HG03045 (cell line): ENCODE results near the gene NME9.

Experiments
- ATAC-seq: cut with Tn5 transposase; IDR thresholded peaks from one replicate; pipeline ENCODE4 v1.9.1; 2021; ENCODE audit warnings: mild to moderate bottlenecking, moderate library complexity; ENCODE audit not compliant: unreplicated experiment

The NME9 gene

DNA sequence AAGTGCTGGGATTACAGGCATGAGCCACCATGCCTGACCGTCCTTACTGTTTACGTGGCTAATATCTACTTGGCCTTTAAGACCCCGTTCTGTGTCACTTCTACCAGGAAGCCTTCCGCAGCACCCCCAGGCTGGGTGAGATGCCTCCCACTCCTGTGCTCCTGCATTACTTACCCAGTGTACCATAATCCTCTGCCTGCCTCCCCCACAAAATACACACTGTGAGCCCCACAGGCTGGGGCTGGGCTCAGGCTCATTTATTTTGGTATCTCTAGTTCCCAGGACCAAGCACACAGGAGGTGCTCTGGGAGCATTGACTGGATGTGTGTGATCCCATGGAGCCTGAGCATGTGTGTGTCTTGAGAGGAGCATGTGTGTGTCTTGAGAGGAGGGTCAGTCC, 33.7 kb upstream of the NME9 start:
- ATAC-seq: no peak

DNA sequence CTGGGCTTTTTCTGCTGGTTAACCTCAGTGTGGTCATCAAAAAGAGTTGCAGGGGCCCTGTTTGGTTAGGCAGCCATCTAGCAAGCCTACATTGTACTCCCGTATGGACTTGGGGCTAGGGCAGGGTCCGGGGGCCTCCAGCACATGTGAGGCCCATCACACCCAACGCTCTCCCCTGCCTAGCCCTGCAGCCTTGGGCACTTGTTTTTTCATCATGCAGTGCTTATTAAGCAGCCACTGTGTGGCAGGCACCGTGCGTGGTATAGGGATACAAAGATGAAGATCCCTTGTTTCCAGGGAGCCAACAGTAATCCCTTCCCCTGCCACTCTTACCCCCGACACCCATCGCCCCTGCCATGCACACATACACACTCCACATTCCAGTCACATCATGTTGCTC, 32.9 kb upstream of the NME9 start:
- no peak for ATAC-seq

DNA sequence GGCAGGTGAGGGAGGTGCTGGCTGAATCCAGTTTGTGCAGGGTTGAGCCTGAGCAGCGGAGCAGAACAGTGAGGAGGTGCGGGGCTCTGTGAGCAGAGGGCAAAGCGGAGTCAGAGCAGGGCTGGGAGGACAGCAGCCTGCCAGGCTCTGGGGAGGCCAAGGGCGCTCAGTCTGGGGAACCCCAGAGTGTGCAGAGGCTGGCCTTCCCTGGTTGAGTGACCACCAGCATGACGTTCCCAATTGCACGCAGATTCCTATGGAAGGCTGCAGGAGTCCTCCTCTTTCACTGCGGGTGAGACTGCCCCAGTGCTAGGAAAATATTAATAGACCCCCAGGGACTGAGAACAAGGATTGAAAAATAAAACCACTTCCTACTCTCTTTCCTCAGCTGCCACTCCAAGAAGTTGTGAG, 31.9 kb upstream of the NME9 start:
- ATAC-seq: no peak

DNA sequence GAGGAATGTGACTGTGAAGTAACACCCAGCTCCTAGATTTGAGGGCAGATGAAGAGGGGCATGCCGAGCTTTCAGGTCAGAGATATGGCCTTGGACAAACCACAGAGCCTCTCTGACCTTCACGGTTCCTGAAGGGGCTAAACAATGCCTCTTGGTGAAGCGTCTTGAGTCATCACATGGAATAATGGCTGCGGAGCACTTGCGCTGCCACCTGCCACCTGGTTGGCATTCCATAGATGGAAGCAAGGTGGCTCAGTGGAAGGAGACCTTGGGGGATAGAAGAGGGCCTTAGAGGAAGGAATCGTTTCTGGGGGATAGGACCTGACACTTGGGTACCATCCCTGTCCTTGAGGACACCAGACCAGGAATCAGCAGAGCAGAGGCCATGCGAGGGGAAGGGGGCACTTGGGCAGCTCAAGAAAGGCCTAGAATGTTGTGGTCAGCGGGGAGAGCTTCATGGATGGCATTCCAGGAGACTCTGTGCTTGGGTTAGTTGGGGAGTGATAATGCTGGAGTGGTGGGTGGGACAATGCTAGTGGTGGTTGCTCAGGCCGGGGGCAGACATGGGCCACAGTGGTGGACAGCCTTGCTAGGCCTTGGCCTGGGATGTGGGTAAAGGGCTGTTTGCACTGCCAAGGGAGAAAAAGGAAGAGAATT, 31.3 kb upstream of the NME9 start:
- no peak for ATAC-seq

DNA sequence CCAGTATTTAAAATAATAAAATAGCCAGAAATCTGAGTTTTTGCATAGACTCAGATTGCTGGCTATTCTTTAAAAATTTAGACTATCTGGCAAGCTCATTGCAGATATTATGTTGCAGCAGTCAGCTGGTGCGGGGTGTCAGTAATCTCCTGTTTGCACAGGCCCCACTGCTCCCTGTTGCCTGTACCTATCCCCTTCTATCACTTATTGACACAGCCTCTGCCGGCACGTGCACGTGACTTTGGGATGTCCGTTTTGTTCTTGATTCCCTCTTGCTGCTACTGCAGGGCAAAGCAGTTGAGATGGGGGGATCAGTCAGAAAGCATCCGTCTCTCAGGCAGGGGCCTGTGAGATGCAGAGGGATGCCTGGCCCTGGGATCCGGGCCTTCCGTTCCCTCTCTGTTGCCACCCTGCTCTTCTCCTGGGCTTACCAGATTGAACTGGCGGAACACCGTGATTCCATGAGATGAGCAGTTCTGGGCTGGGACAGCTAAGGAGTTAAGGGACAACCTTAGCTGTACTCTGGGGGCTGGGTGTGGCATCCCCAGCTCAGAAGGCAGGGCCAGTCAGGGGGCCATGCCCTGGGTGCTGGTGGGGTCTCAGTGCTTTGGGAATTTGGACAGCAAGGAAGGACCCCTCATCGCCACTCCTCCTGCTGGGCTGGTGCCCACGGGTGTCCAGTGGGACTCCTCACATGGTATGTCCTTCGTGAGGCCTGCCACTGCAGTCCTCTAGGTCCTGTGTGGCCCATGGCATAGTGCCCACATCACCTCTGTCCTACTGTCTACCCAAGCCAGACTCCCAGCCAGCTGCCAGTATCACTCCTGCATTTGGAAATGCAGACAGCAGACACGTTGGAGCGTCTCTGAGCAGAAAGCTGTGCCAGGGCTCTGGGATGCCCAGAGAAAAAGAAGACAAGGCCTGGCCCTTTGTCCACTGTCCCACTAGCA, 30.5 kb upstream of the NME9 start:
- no peak for ATAC-seq

DNA sequence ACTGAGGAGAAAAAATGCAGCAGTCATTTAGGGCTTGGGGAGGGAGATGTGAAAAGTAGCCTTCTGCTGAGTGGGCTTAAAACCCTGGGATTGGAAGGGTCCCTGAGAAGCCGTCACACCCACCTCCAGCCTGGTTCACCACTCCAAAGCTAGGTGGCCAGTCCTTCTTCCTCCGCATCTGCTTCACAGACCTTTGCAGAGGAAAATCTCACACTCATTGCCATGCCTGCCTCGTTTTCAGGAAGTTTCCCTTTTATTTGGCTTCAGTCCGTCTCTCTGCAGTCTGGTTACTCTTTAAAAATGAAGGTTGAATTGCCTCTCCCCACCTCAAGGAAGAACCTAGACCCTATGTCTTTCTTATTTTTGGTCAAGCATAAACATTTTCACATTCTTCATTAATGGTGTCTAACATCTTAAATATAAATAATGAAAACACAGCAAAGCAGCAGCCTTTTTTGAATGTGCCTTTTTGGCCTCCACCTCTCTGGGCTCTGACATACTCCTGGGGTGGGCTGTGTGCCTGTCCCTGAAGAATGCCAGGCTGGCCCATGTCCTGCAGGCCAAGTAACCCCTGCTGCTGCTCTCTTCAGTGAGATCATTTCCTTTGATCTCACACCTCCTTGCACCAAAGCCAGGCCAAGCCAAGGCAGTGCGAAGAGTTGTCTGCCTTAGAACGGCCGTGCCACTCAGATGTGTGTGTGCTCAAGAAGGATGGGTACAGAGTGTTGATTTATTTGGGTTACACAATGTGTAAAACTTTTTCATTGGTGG, 29.7 kb upstream of the NME9 start:
- no peak for ATAC-seq

DNA sequence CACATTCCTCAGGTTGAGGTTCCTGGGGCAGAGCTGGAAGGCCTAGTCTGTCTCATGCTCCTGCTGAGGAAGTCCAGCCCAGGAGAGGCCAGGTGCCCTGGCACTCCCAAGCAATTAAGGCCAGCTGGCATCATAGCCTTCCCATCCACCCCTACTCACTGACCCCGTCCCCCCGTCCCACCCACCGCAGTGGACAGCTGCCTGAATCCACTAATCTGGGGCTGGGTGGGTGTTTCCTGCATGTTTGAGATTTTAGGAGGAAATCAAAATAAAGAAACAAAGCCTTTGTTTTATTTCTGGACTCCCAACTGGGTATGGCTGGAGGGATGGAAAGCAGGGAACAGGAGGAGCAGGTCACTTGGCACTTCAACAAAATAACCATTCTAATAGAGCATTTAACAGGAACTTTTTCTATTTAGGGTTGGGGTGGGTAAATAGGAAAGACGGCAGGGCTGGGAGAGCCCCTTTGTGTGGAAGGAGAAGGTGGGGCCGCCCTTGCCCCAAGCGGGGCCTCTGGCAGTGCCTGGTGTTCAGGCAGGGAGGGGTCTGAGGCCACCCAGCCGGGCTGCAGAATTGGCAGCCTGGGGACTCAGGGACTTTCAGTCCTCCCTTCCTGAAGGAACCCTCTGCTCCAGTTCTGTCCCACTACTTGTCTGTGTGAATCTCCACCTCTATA, 27.2 kb upstream of the NME9 start:
- no peak for ATAC-seq

DNA sequence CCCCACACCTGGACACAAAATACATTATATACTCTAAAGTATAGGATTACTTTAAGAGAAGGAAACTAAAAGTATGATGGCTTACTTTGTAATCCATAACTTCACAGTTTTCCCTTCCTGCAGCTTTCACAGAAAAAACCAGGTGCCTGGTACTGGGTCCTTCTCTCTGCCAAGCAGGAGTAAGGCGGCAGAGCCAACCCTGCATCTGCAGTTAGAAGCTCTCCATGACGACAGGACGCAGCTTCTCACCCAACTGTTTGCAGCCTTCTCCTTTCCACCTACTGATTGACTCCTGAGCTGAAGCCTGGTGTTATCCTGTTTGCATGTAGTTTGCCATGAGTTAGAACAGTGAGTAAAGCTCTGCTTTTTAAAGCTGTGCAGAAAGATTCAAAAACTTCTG, 25.4 kb upstream of the NME9 start:
- no peak for ATAC-seq

DNA sequence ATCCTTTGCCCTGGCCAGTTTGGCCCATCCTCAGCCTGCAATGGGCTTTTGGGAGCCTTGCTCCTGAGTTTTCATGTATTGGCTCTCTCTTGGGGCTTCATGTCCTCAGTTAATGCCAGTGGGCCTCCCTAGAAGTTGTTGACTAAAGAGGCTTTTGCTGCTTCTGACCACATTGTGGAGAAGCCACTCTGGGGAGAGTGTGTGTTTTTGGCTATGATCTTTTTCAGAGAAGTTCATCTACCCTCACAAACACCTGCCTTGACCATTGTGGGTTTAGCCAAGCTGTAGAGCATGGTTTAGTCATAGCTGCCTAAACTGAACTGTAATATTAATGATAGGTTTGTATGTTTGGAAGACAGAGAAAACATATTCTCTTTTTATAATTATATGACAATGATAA, 24.7 kb upstream of the NME9 start:
- no peak for ATAC-seq

DNA sequence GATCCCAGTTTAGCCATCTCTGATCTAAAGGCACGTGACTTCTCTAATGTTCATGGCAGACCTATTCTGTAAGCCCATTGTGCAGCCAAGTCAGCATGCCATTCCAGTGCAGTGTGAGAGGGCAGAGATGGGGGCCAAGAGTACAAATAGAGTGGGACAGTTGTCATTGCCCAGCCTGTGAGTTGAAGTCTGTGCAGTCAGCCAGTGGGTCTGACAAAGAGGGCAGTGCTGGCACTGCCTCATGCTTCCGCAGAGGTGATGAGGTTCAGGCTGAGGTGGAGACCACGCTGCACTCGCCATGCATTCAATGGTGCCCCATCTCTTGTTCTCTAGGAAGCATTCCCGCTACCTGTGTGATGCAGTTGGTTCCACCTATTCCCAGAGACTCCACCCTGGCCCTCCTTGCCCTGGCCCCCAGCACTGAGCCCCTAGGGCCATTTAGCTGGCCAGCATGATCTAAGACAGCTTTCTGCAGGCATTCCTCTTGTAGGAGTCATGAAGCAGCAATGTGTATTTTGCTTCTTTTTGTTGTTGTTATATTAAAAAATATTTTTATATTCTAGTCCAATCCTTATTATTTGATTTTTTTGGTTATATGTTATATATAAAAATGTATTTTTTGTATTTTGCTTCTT, 22.4 kb upstream of the NME9 start:
- no peak for ATAC-seq

DNA sequence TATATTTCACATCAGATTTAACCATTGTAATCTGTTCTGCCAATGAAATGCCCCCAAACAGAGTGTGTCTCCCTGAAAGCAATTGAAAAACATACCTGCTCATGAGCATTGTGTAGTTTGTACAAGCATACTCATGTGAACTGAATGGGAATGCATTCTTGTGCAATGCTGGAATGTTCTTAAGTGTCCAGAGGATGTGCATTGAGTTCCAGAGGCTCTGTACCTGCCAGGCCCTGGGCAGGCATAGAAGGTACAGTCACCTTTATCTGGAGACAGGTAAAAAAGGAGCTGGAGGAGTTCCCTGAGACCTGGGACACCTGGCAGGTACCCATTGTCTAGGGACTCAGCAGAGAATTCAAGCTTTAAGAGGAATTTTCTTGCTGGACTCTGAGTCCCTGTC, 21.5 kb upstream of the NME9 start:
- ATAC-seq: no peak

DNA sequence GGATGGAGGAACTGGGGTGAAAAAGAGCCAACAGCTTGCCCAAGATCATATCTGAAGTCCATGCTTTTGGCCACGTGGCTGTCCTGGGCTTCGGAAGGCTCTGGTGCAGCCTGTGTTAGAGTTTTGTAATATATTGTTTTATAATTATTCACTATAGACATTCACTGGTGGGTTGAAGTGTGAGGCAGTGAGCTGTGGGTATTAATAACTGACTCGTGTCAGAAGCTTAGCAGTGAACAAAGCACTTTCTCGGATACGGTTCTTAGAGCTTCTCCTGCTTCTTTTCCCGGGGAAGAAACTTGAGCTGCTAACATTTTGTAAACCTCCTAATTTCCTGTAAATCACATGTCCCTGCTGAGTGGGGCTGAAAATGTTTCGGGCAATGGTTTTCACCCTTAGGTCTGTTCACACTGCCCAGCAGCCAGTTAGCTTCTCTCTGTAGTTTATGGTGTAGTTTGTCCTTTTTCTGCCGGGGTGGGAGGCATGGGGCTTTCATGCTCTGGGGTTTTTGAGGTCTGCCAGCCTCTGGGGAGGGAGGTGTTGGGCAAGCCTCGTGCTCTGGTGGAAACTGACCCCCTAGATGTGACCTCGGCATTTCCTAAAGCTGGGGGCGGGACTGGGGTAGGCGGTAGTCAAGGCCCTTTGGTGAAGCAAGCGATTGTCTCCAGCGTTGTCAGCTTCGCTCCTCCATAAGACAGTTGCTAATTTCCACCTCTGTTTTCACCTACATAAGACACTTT, 20.4 kb upstream of the NME9 start:
- ATAC-seq: no peak

DNA sequence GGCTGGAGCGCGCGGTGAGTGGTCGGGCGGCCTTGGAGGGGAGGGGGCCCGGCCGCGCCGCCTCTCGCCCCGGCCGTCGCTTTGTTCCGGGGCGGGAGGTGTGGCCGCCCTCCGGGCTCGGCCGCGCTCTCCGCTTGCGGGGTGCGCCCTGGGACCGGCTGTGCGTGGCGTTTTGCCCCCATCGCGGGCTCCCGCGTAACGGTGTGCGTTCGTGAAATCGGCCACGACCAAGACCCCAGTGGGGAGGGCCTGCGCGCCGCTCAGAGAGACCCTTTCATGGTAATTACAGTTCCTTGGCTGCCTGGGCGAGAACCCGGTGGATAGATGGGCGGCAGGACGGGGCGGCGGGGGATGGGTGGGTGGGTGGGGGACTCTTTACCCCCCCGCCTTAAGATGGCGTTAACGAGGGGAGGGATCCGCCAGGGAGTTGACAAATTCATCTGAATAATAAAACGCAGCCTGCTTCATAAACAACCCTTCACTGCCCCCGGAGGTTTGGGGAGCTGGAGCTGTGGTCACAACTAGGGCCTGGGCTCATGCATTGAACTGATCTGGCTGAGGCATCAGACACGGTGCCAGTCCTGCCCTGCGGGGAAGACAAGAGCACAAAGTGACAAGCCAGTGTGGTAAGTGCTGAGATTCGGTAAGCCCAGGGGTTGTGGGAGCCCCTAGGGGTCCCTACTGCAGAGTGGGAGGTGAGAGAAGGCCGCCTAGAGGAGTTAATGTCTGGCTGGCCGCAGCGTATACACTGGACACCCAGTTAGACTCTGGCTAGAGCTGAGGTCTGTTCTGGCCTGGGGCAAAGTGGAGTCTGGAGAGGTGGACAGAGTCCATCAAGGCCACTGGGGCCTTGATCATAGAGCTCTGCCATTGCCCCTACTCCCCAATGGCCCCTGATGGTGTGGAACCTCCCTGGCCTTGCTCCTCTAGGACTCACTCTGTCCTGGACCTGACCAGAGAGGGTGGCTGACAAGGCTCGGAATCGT, 19.4 kb upstream of the NME9 start:
- ATAC-seq: no peak

DNA sequence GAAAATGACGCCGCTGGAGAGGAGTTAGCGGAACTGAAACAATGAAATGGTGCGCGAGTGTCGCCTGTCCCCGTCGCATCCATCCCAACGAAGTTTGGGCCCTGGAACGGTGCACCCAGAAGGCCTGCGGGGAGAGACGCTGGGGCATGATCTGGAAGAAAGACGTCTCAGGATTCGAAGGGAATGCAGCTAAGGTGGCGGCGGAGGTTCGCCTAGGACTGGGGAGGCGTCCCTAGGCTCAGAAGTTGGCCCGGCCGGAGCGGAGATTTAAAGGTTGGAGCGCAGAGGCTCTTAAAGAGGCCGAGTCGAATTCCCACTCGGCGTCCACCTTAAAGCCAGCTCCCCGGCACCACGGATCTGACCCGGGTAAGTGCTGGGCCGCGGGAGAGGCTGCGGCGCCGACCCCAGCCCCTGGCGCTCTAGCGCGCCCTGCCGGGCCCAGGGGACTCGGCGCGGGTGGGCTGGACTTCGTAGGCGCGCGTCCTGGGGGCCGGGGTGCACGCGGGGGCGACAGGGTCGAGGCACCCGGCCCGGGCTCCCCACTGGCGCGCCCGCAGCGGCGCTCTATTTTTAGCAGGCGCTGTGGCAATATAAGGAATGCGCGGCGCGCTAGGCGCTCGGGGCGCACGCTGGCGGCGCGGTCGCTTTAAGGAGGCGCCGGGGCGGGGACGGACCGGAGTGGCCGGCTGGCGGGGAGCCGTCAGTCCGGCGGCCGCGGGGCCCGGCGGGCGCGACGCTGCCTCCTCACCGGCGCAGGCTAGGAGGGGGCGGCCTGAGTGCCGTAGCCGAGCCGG, 18.5 kb upstream of the NME9 start, which contains the start of gene MRAS:
MRAS (plus strand) TSS at position 620 of the 794 bp plus-strand sequence. CDS start 24,305 bp downstream, outside the sequence.
- no peak for ATAC-seq

DNA sequence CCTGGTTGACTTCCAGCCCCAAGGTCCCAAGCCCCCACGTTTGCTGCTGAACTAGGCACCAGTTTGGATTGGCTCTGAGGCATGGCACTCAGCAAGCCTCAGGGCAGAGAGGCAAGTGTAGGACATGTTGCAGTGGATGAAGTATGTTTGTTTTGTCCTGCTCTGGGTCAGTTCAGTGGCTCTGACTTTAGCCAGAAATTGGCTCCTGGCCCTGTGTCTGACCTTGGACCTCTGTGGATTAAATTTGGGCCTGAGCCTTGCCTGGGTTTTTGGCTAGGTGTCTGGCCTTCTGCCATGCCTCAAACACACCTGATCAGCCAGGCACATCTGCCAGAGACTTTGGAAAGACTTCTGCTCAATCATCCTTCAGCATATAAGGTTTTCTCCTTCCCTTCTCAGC, 15.1 kb upstream of the NME9 start:
- no peak for ATAC-seq

DNA sequence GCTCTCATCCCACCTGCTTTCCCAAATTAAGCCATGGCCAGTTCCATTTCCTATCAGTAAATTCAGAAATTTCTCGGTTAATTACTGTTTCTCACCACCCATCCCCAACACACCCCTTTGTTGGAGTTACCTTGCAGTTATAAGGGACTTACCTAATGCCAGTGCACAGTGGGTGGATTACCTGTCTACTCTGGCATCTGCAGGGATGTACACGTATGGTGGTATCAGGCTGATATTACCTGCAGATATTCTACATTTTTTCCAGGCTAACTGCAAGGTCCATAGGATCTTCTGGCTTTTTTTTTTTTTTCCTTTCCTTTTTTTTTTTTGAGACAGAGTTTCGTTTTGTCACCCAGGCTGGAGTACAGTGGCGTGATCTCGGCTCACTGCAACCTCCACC, 10.9 kb upstream of the NME9 start:
- no peak for ATAC-seq

DNA sequence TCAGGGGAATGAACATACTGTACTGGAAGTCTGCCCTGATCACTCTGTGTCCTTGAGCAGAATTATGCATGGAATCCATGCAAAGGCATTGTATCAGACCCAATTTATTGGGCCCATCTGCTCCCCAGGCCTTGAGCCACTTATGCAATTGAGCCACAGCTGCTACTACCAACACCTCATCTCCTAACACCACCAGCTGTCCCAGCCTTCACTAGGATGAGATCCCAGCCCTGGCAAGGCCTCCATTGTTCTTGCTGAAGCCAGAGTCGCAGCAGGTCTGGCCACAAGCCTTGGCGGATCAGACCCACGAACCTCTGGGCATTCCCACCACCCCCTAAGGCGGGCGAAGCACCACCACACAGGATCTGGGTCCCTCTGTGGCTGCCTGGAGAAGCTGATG, 9.2 kb upstream of the NME9 start:
- no peak for ATAC-seq

DNA sequence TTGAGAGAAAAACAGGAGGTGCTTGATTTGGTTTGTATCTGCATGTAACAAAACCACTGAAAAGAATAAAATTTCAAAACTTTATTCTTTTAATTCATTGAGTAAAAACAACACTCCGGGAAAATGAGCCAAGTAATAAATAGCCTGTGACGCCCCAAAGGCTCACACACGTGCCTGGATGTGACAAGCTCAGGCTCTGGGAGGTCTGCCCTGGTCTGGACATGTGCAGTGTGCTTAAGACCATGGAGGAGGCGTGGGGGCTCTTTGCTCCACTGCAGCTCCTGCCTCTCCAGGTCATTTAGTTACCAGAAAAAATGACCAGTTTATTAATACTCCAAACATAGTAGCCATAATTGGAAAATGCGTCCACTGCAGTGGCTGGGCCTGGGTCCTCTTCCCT, 8.6 kb upstream of the NME9 start:
- no peak for ATAC-seq
